Uterus (tissue), 4 donors: Measurements from ENCODE around the gene CHST13. TPM values are rescaled to one million over a fixed set of nuclear protein-coding genes. Genes with fewer than 3 reads are reported as not detected.

ENCODE experiments used
- DNase-seq, 2 donors: peaks; one replicate each; pipeline ENCODE4 v3.0.0-alpha.2; 2019 to 2020
- H3K27ac ChIP-seq, 2 donors: fragments of 200-600 bp; sonication (generic); 1 replicate in 1 of 2; 2 replicates in 1 of 2; pipeline ENCODE4 v1.5.1; 2016 to 2018
- H3K27me3 ChIP-seq, 2 donors: fragments of 200-600 bp; sonication (generic); one replicate each; pipeline ENCODE4 v1.5.1; 2018 to 2019; ENCODE audit warnings: control low read depth in 1 of 2
- H3K36me3 ChIP-seq, 2 donors: fragments of 200-600 bp; sonication (generic); one replicate each; pipeline ENCODE4 v1.5.1; 2019; ENCODE audit warnings: control low read depth in 1 of 2
- H3K4me1 ChIP-seq, 2 donors: fragments of 200-600 bp; sonication (generic); one replicate each; pipeline ENCODE4 v1.5.1; 2018 to 2019; ENCODE audit warnings: control low read depth in 1 of 2
- H3K4me3 ChIP-seq, 2 donors: fragments of 200-600 bp; sonication (generic); 1 replicate in 1 of 2; 2 replicates in 1 of 2; pipeline ENCODE4 v1.5.1; 2018 to 2019; ENCODE audit warnings: mild to moderate bottlenecking in 1 of 2
- H3K9me3 ChIP-seq, 2 donors: fragments of 200-600 bp; sonication (generic); one replicate each; pipeline ENCODE4 v1.5.1; 2019; ENCODE audit warnings: control low read depth in 1 of 2
- CTCF ChIP-seq, 4 experiments: fragments of 200-600 bp in 2 of 4; fragments of 450-650 bp in 2 of 4; sonication (generic) in 2 of 4; IDR thresholded peaks; one replicate each; pipeline ENCODE4 v1.5.1; 2016 to 2019; ENCODE audit warnings: antibody characterized with exemption in 4 of 4, mild to moderate bottlenecking in 2 of 4, moderate library complexity in 1 of 4
- POLR2A ChIP-seq, 2 donors: fragments of 450-650 bp; IDR thresholded peaks; one replicate each; pipeline ENCODE4 v1.6.1; 2016; ENCODE audit warnings: antibody characterized with exemption in 2 of 2, mild to moderate bottlenecking in 1 of 2, moderate library complexity in 1 of 2
- intact Hi-C: fragments of 100-400 bp; cut with DNase I; formaldehyde crosslinking; loops from one replicate; pipeline ENCODE4 v1.15.1; 2023; ENCODE audit warnings: low total_unique reads
- total RNA-seq, 4 donors: library from RNA; depleted of rRNA in 3 of 4; stranded (reverse); fragments of >200 nt in 3 of 4; gene quantifications; one replicate each; pipeline versions ENCODE4 v1.1.0 to v1.2.4, GENCODE V29; 2014 to 2023
- donor health status: DM: yes; HTN: yes; CAD: no.

Gene CHST13
- total RNA-seq, 4 donors from 2014 or later: 0.24 to 0.62 TPM; not detected in 2

- no peak overlapping the region for H3K4me3 ChIP-seq
- TF ChIP-seq CTCF (IDR thresholded peaks at IDR 0.05) (no peak), POLR2A (IDR thresholded peaks at IDR 0.05) (no peak)
- no peaks in the 10 kb centered on the region for H3K36me3 ChIP-seq
- H3K9me3 ChIP-seq: no peaks in the 10 kb centered on the region
- no peaks in the 10 kb centered on the region for H3K27me3 ChIP-seq
- H3K4me1 ChIP-seq: no peaks in the 10 kb centered on the region
- no peak overlapping the region for H3K27ac ChIP-seq
- peak; percentile 8 to 9 for DNase-seq
- intact Hi-C loops: no loop called here
Observed at GRCh38 chr3:126542340-126543241, 18.6 kb downstream of the CHST13 start.

GRCh38 chr3:126543457-126544061 is 19.6 kb downstream of the CHST13 start:
- TF ChIP-seq CTCF (IDR thresholded peaks at IDR 0.05) (no peak), POLR2A (IDR thresholded peaks at IDR 0.05) (no peak)
- Histone ChIP-seq H3K27ac (no peak overlapping the region), H3K4me1 (no peaks in the 10 kb centered on the region), H3K4me3 (no peak overlapping the region), H3K36me3 (no peaks in the 10 kb centered on the region), H3K27me3 (no peaks in the 10 kb centered on the region), H3K9me3 (no peaks in the 10 kb centered on the region)
- peak; percentile 3 to 6 for DNase-seq
- intact Hi-C loops: no loop called here

- H3K4me1 ChIP-seq: no peaks in the 10 kb centered on the region
- no peak overlapping the region for H3K27ac ChIP-seq
- no peak overlapping the region for H3K4me3 ChIP-seq
- no peaks in the 10 kb centered on the region for H3K36me3 ChIP-seq
- H3K27me3 ChIP-seq: no peaks in the 10 kb centered on the region
- DNase-seq: peak; percentile 7 to 8
- intact Hi-C loops: no loop called here
- TF ChIP-seq POLR2A (IDR thresholded peaks at IDR 0.05): no peak
- no peak for TF ChIP-seq CTCF (IDR thresholded peaks at IDR 0.05)
- H3K9me3 ChIP-seq: no peaks in the 10 kb centered on the region
Observed at GRCh38 chr3:126544596-126545281, 20.8 kb downstream of the CHST13 start.

- peak in 1 of 2 donors; percentile 1 for DNase-seq
- H3K4me3 ChIP-seq: no peak overlapping the region
- no peaks in the 10 kb centered on the region for H3K36me3 ChIP-seq
- TF ChIP-seq POLR2A (IDR thresholded peaks at IDR 0.05) (no peak), CTCF (IDR thresholded peaks at IDR 0.05) (no peak)
- no peak overlapping the region for H3K27ac ChIP-seq
- no peaks in the 10 kb centered on the region for H3K9me3 ChIP-seq
- H3K27me3 ChIP-seq: no peaks in the 10 kb centered on the region
- no peaks in the 10 kb centered on the region for H3K4me1 ChIP-seq
- intact Hi-C loops: no loop called here
Observed at GRCh38 chr3:126545544-126545943, 21.6 kb downstream of the CHST13 start.
